HepG2 (cell line): Measurements from ENCODE around the gene COL13A1.

ENCODE experiments used
- BRD4 ChIP-seq: sonication (generic); formaldehyde crosslinking; IDR thresholded peaks from 2 replicates; pipeline ENCODE4 v1.4.0; 2020; ENCODE audit warnings: missing genetic modification reagents
- EED ChIP-seq: sonication (generic); formaldehyde crosslinking; IDR thresholded peaks from 2 replicates; pipeline ENCODE4 v1.5.0; 2020; ENCODE audit warnings: mild to moderate bottlenecking, missing genetic modification reagents
- JUNB ChIP-seq: sonication (generic); formaldehyde crosslinking; IDR thresholded peaks from 2 replicates; pipeline ENCODE4 v1.8.0; 2022; ENCODE audit warnings: missing genetic modification reagents, mild to moderate bottlenecking, borderline replicate concordance
- KLF11 ChIP-seq: IDR thresholded peaks from 2 replicates; pipeline ENCODE4 v1.6.1; 2016; ENCODE audit warnings: missing compliant biosample characterization
- NFIB ChIP-seq: sonication (generic); formaldehyde crosslinking; IDR thresholded peaks from 2 replicates; pipeline ENCODE4 v1.9.0; 2021; ENCODE audit warnings: missing genetic modification reagents, mild to moderate bottlenecking, borderline replicate concordance
- NKX3-1 ChIP-seq: sonication (generic); formaldehyde crosslinking; IDR thresholded peaks from 2 replicates; pipeline ENCODE4 v1.5.0; 2020; ENCODE audit warnings: missing genetic modification reagents
- POLR2A ChIP-seq, 2 experiments: IDR thresholded peaks; 2 replicates each; pipeline ENCODE4 v1.6.1; 2011; ENCODE audit warnings: low read depth in 2 of 2, low read length in 2 of 2, mild to moderate bottlenecking in 1 of 2, moderate library complexity in 1 of 2; ENCODE audit not compliant: insufficient read depth in 1 of 2
- ZNF232 ChIP-seq: sonication (generic); formaldehyde crosslinking; IDR thresholded peaks from 2 replicates; pipeline ENCODE4 v1.4.0; 2020; ENCODE audit warnings: missing genetic modification reagents, borderline replicate concordance
- TF ChIP-seq, protein P1 (sequence below): sonication (generic); formaldehyde crosslinking; IDR thresholded peaks from 2 replicates; pipeline ENCODE4 v1.4.0; 2020; ENCODE audit warnings: mild to moderate bottlenecking, missing genetic modification reagents
- TF ChIP-seq, protein P2 (sequence below): fragments of 450-650 bp; IDR thresholded peaks from 2 replicates; pipeline ENCODE4 v1.6.1; 2017; ENCODE audit warnings: mild to moderate bottlenecking

DNA sequence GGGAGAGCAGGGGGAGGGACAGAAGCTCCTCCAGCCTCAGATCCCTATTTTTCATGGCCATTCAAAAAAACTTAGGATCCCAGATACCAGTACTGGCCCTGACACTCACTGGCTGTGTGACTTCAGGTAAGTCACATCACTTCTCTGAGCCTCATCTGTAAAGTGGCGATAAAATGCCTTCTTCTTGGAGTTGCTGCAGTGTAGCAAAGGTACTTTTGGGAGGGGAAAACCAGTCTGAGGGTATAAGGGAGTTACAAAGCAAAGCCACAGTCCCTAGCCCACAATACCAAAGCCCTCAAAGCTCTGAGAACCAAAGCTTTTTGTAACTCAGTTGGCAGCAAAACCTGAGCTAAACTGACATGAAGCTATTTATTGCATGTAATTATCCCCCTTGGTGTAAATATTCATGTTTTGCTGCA is 43.4 kb upstream of the COL13A1 start:
- TF ChIP-seq, protein P1, sequence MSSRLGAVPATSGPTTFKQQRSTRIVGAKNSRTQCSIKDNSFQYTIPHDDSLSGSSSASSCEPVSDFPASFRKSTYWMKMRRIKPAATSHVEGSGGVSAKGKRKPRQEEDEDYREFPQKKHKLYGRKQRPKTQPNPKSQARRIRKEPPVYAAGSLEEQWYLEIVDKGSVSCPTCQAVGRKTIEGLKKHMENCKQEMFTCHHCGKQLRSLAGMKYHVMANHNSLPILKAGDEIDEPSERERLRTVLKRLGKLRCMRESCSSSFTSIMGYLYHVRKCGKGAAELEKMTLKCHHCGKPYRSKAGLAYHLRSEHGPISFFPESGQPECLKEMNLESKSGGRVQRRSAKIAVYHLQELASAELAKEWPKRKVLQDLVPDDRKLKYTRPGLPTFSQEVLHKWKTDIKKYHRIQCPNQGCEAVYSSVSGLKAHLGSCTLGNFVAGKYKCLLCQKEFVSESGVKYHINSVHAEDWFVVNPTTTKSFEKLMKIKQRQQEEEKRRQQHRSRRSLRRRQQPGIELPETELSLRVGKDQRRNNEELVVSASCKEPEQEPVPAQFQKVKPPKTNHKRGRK (CRISPR knock-in tag), result no peak
- TF ChIP-seq NKX3-1 (no peak), POLR2A (IDR thresholded peaks at IDR 0.05; ENCODE audit: insufficient read depth in 1 of 2, low read depth in 2 of 2, low read length in 2 of 2) (no peak), EED (no peak), BRD4 (CRISPR knock-in tag) (no peak), KLF11 (CRISPR knock-in tag) (no peak), JUNB (CRISPR knock-in tag) (no peak), ZNF232 (no peak), NFIB (CRISPR knock-in tag) (no peak)
- TF ChIP-seq, protein P2, sequence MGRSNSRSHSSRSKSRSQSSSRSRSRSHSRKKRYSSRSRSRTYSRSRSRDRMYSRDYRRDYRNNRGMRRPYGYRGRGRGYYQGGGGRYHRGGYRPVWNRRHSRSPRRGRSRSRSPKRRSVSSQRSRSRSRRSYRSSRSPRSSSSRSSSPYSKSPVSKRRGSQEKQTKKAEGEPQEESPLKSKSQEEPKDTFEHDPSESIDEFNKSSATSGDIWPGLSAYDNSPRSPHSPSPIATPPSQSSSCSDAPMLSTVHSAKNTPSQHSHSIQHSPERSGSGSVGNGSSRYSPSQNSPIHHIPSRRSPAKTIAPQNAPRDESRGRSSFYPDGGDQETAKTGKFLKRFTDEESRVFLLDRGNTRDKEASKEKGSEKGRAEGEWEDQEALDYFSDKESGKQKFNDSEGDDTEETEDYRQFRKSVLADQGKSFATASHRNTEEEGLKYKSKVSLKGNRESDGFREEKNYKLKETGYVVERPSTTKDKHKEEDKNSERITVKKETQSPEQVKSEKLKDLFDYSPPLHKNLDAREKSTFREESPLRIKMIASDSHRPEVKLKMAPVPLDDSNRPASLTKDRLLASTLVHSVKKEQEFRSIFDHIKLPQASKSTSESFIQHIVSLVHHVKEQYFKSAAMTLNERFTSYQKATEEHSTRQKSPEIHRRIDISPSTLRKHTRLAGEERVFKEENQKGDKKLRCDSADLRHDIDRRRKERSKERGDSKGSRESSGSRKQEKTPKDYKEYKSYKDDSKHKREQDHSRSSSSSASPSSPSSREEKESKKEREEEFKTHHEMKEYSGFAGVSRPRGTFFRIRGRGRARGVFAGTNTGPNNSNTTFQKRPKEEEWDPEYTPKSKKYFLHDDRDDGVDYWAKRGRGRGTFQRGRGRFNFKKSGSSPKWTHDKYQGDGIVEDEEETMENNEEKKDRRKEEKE, result no peak
